A673 (cell line): ENCODE results near the gene SLC2A13. TPM values are rescaled to one million over a fixed set of nuclear protein-coding genes. Genes with fewer than 3 reads are reported as not detected.

Experiments used
- BruUV-seq: library from RNA; stranded (reverse); fragments of 400-500 nt; replicated peaks from 2 replicates; lab custom pipeline; 2021; lab: Mats Ljungman, UMichigan
- CTCF ChIA-PET: fragments of 300-600 bp; sonication (Branson Sonifier 250); formaldehyde crosslinking; loops from one replicate; lab custom pipeline; 2022; ENCODE audit warnings: antibody characterized with exemption; lab: Charles Lee
- POLR2A ChIA-PET: fragments of 300-600 bp; sonication (Branson Sonifier 250); formaldehyde crosslinking; loops from one replicate; lab custom pipeline; 2022; ENCODE audit warnings: antibody characterized with exemption; ENCODE audit not compliant: low non-redundant PET; lab: Charles Lee
- DNase-seq: peaks from one replicate; pipeline ENCODE4 v3.0.0-alpha.2; 2015; ENCODE audit warnings: low spot score
- H3K27ac ChIP-seq: fragments of 200-600 bp; sonication (generic); 2 replicates; pipeline ENCODE4 v1.5.1; 2016; ENCODE audit warnings: mixed run types, low read depth, mild to moderate bottlenecking, mixed read lengths, antibody characterized with exemption, low read length; ENCODE audit not compliant: poor library complexity, severe bottlenecking
- H3K27me3 ChIP-seq: fragments of 200-600 bp; sonication (generic); replicated peaks from 2 replicates; pipeline ENCODE4 v1.6.1; 2017; ENCODE audit warnings: mixed run types, low read depth, mild to moderate bottlenecking, mixed read lengths, antibody characterized with exemption, low read length; ENCODE audit not compliant: insufficient read depth, poor library complexity
- H3K36me3 ChIP-seq: fragments of 200-600 bp; sonication (generic); 2 replicates; pipeline ENCODE4 v1.6.1; 2016; ENCODE audit warnings: mixed run types, mild to moderate bottlenecking, mixed read lengths, antibody characterized with exemption, low read length; ENCODE audit not compliant: insufficient read depth, poor library complexity, severe bottlenecking
- H3K4me1 ChIP-seq: fragments of 200-600 bp; sonication (generic); 2 replicates; pipeline ENCODE4 v1.6.1; 2017; ENCODE audit warnings: mixed run types, mild to moderate bottlenecking, mixed read lengths, antibody characterized with exemption, low read length; ENCODE audit not compliant: insufficient read depth, poor library complexity, severe bottlenecking
- H3K4me3 ChIP-seq: fragments of 200-600 bp; sonication (generic); 2 replicates; pipeline ENCODE4 v1.5.1; 2016; ENCODE audit warnings: low read depth, mixed run types, mild to moderate bottlenecking, mixed read lengths, low read length; ENCODE audit not compliant: poor library complexity, severe bottlenecking
- H3K9me3 ChIP-seq: fragments of 200-600 bp; sonication (generic); 2 replicates; pipeline ENCODE4 v1.6.1; 2016; ENCODE audit warnings: mixed run types, low read depth, mild to moderate bottlenecking, mixed read lengths, antibody characterized with exemption, low read length; ENCODE audit not compliant: poor library complexity, severe bottlenecking
- CTCF ChIP-seq: fragments of 300-800, 200-600 bp; sonication (generic); conservative IDR thresholded peaks from 2 replicates; pipeline ENCODE4 v1.5.1; 2017; ENCODE audit warnings: low read depth, mild to moderate bottlenecking, antibody characterized with exemption, low read length, moderate library complexity, mixed read lengths
- EZH2 ChIP-seq: fragments of 200-600 bp; sonication (generic); IDR thresholded peaks from 2 replicates; pipeline ENCODE4 v1.6.1; 2017; ENCODE audit warnings: borderline replicate concordance, low read depth, mild to moderate bottlenecking, mixed read lengths, antibody characterized with exemption, low read length; ENCODE audit not compliant: poor library complexity, severe bottlenecking
- intact Hi-C: fragments of 100-400 bp; cut with micrococcal nuclease; formaldehyde crosslinking; loops from one replicate; pipeline ENCODE4 v1.10.0; 2022; ENCODE audit not compliant: unreplicated experiment
- total RNA-seq: library from RNA; stranded (reverse); gene quantifications from 2 replicates; pipeline ENCODE4 v1.2.3, GENCODE V29; 2021

The SLC2A13 gene
- total RNA-seq, 1 experiment from 2014 or later = 9.1 TPM

- Histone ChIP-seq H3K9me3 (no peaks in the 10 kb centered on the region), H3K4me3 (no peak overlapping the region), H3K4me1 (no peaks in the 10 kb centered on the region), H3K27me3 (no peaks in the 10 kb centered on the region), H3K27ac (no peak overlapping the region), H3K36me3 (no peaks in the 10 kb centered on the region)
- TF ChIP-seq CTCF = no peak
- TF ChIP-seq EZH2 = no peak
- BruUV-seq = no TSS peak
- intact Hi-C loops = no loop called here
- ChIA-PET POLR2A (no interaction called here), CTCF (no interaction called here)
- no peak for DNase-seq
Measured at GRCh38 chr12:40002178-40003169, 103.4 kb downstream of the SLC2A13 start.

- H3K27ac ChIP-seq = no peak overlapping the region
- intact Hi-C loops = no loop called here
- H3K27me3 ChIP-seq = no peaks in the 10 kb centered on the region
- no peaks in the 10 kb centered on the region for H3K4me1 ChIP-seq
- no peak for DNase-seq
- ChIA-PET CTCF (no interaction called here), POLR2A (no interaction called here)
- BruUV-seq = no TSS peak
- TF ChIP-seq EZH2 = no peak
- TF ChIP-seq CTCF = no peak
- H3K4me3 ChIP-seq = no peak overlapping the region
- H3K36me3 ChIP-seq = no peaks in the 10 kb centered on the region
- no peaks in the 10 kb centered on the region for H3K9me3 ChIP-seq
Measured at GRCh38 chr12:40001406-40001805, 104.5 kb downstream of the SLC2A13 start.

GRCh38 chr12:40000884-40001283 is 105.0 kb downstream of the SLC2A13 start:
- H3K4me1 ChIP-seq = no peaks in the 10 kb centered on the region
- CTCF ChIA-PET = no interaction called here
- POLR2A ChIA-PET = no interaction called here
- no peaks in the 10 kb centered on the region for H3K27me3 ChIP-seq
- intact Hi-C loops = no loop called here
- DNase-seq = no peak
- BruUV-seq = no TSS peak
- H3K9me3 ChIP-seq = no peaks in the 10 kb centered on the region
- H3K4me3 ChIP-seq = no peak overlapping the region
- no peaks in the 10 kb centered on the region for H3K36me3 ChIP-seq
- TF ChIP-seq CTCF (no peak), EZH2 (no peak)
- H3K27ac ChIP-seq = no peak overlapping the region
